Peyer's patch (tissue), 4 donors: ENCODE measurements around the gene MTUS2.

Experiments used
- CTCF ChIP-seq, 6 experiments: fragments of 450-650 bp in 4 of 6; fragments of 200-600 bp in 2 of 6; sonication (generic) in 1 of 6; IDR thresholded peaks; one replicate each; pipeline ENCODE4 v1.5.1; 2017 to 2019; ENCODE audit warnings: antibody characterized with exemption in 6 of 6, mild to moderate bottlenecking in 3 of 6, moderate library complexity in 1 of 6
- POLR2A ChIP-seq, 2 donors: fragments of 450-650 bp; IDR thresholded peaks; one replicate each; pipeline ENCODE4 v1.5.1; 2017; ENCODE audit warnings: antibody characterized with exemption in 2 of 2, mild to moderate bottlenecking in 2 of 2, moderate library complexity in 2 of 2

- TF ChIP-seq CTCF (IDR thresholded peaks at IDR 0.05) (no peak), POLR2A (IDR thresholded peaks at IDR 0.05) (no peak)
Observed at GRCh38 chr13:29161676-29162075, 341.5 kb downstream of the MTUS2 start.
